GM23248 (cell line): Measurements from ENCODE around the gene TSPAN9.

ENCODE experiments used
- EZH2 ChIP-seq: fragments of 200-600 bp; sonication (generic); IDR thresholded peaks from 2 replicates; pipeline ENCODE4 v1.6.1; 2018; ENCODE audit warnings: antibody characterized with exemption, mild to moderate bottlenecking; ENCODE audit not compliant: insufficient read depth, poor library complexity, severe bottlenecking
- EZH2phosphoT487 ChIP-seq: fragments of 200-600 bp; sonication (generic); IDR thresholded peaks from 2 replicates; pipeline ENCODE4 v1.6.1; 2018; ENCODE audit warnings: antibody characterized with exemption, moderate library complexity, mild to moderate bottlenecking, low read depth; ENCODE audit not compliant: insufficient read depth

DNA sequence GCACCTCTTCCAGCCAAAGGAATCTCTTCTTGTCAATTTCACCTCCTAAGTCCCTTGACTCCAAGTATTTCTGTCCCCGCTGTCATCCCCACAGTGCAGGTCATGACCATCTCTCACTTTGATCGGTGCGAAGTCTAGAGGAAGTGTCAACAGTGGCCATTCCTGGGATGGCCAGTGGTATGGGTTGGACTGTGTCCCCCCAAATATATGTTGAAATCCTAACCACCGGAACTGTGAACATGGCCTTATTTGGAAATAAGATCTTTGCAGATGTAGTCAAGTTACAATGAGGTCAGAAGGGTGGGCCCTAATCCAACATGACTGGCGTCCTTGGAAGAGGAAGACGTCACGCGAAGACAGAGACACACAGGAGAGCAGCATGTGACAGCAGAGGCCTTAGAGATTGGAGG is 257.9 kb downstream of the TSPAN9 start:
- TF ChIP-seq EZH2 (no peak), EZH2phosphoT487 (no peak)
